ENCODE measurements around the gene FXYD5.

FXYD5 gene

GRCh38 chr19:35154525-35155406 is at the start of gene FXYD5:
TSS of gene FXYD5 (plus strand) at chr19:35154735. CDS start at chr19:35155551, 816 bp downstream.
- FAIRE-seq (no peak), DNase-seq (ENCODE audit: insufficient read length, low spot score) (peak; percentile 95)
- TF ChIP-seq POLR2A (IDR thresholded peaks at IDR 0.05; ENCODE audit: low read depth, low read length) = peak; percentile 67

GRCh38 chr19:35105047-35105410 is 49.5 kb upstream of the FXYD5 start:
- FAIRE-seq = no peak
- no peak for TF ChIP-seq POLR2A (IDR thresholded peaks at IDR 0.05; ENCODE audit: low read depth, low read length)
- DNase-seq (ENCODE audit: insufficient read length, low spot score) = no peak

- FAIRE-seq (no peak), DNase-seq (ENCODE audit: insufficient read length, low spot score) (no peak)
- no peak for TF ChIP-seq POLR2A (IDR thresholded peaks at IDR 0.05; ENCODE audit: low read depth, low read length)
Measured at GRCh38 chr19:35105411-35106290, 48.9 kb upstream of the FXYD5 start.

GRCh38 chr19:35106291-35106583 is 48.3 kb upstream of the FXYD5 start:
- no peak for TF ChIP-seq POLR2A (IDR thresholded peaks at IDR 0.05; ENCODE audit: low read depth, low read length)
- no peak for DNase-seq (ENCODE audit: insufficient read length, low spot score)

GRCh38 chr19:35106898-35107541 is 47.5 kb upstream of the FXYD5 start:
- FAIRE-seq (no peak), DNase-seq (ENCODE audit: insufficient read length, low spot score) (no peak)
- no peak for TF ChIP-seq POLR2A (IDR thresholded peaks at IDR 0.05; ENCODE audit: low read depth, low read length)

More at GRCh38 chr19:35106291-35106583, 48.3 kb upstream of the FXYD5 start:
- FAIRE-seq = no peak

- peak; percentile 36 for FAIRE-seq
- no peak for TF ChIP-seq POLR2A (IDR thresholded peaks at IDR 0.05; ENCODE audit: low read depth, low read length)
- DNase-seq (ENCODE audit: insufficient read length, low spot score) = peak; percentile 88
Measured at GRCh38 chr19:35107545-35107944, 47.0 kb upstream of the FXYD5 start.

GRCh38 chr19:35108730-35109129 is 45.8 kb upstream of the FXYD5 start:
- no peak for TF ChIP-seq POLR2A (IDR thresholded peaks at IDR 0.05; ENCODE audit: low read depth, low read length)
- DNase-seq (ENCODE audit: insufficient read length, low spot score) (no peak), FAIRE-seq (no peak)

- TF ChIP-seq POLR2A (IDR thresholded peaks at IDR 0.05; ENCODE audit: low read depth, low read length) = no peak
- FAIRE-seq = no peak
- peak; percentile 82 for DNase-seq (ENCODE audit: insufficient read length, low spot score)
Measured at GRCh38 chr19:35109395-35110112, 45.0 kb upstream of the FXYD5 start.

GRCh38 chr19:35110974-35111373 is 43.6 kb upstream of the FXYD5 start:
- TF ChIP-seq POLR2A (IDR thresholded peaks at IDR 0.05; ENCODE audit: low read depth, low read length) = no peak
- FAIRE-seq = no peak
- no peak for DNase-seq (ENCODE audit: insufficient read length, low spot score)

GRCh38 chr19:35112995-35113688 is 41.4 kb upstream of the FXYD5 start:
- DNase-seq (ENCODE audit: insufficient read length, low spot score) (no peak), FAIRE-seq (no peak)
- no peak for TF ChIP-seq POLR2A (IDR thresholded peaks at IDR 0.05; ENCODE audit: low read depth, low read length)

GRCh38 chr19:35114353-35115176 is 40.0 kb upstream of the FXYD5 start:
- FAIRE-seq = no peak
- DNase-seq (ENCODE audit: insufficient read length, low spot score) = peak; percentile 85
- no peak for TF ChIP-seq POLR2A (IDR thresholded peaks at IDR 0.05; ENCODE audit: low read depth, low read length)

Measured in H54 (cell line).